DOHH2 (cell line): Measurements from ENCODE around the gene SERHL2.
"Not testable (repeated sequence)": the region's sequence is repeated elsewhere in the genome, so short reads cannot be mapped to it uniquely, and the experiment has no call there.

Experiments used
- H3F3A ChIP-seq: fragments of 200-600 bp; sonication (generic), shearing (Covaris generic); 2 replicates; pipeline ENCODE4 v1.6.0; 2016; ENCODE audit warnings: antibody characterized with exemption, mild to moderate bottlenecking; ENCODE audit not compliant: control insufficient read depth, insufficient read depth
- H3K27ac ChIP-seq: fragments of 200-600 bp; sonication (generic); 2 replicates; pipeline ENCODE4 v1.5.1; 2014; ENCODE audit warnings: low read depth, mild to moderate bottlenecking, low read length, moderate library complexity
- H3K27me3 ChIP-seq: fragments of 200-600 bp; sonication (generic); 2 replicates; pipeline ENCODE4 v1.6.1; 2014; ENCODE audit warnings: mild to moderate bottlenecking, low read length, mixed read lengths; ENCODE audit not compliant: control insufficient read depth
- H3K36me3 ChIP-seq: fragments of 200-600 bp; sonication (generic); 2 replicates; pipeline ENCODE4 v1.6.1; 2014; ENCODE audit warnings: mild to moderate bottlenecking, low read length, moderate library complexity, mixed read lengths; ENCODE audit not compliant: control insufficient read depth
- H3K4me1 ChIP-seq: fragments of 200-600 bp; sonication (generic); 2 replicates; pipeline ENCODE4 v1.6.1; 2014; ENCODE audit warnings: mild to moderate bottlenecking, low read length, mixed read lengths; ENCODE audit not compliant: control insufficient read depth
- H3K4me2 ChIP-seq: fragments of 200-600 bp; sonication (generic); 2 replicates; pipeline ENCODE4 v1.6.0; 2014; ENCODE audit warnings: mild to moderate bottlenecking, low read length, moderate library complexity
- H3K4me3 ChIP-seq: fragments of 200-600 bp; sonication (generic); 2 replicates; pipeline ENCODE4 v1.5.1; 2014; ENCODE audit warnings: mild to moderate bottlenecking, low read length, mixed read lengths
- H3K79me2 ChIP-seq: fragments of 200-600 bp; sonication (generic); 2 replicates; pipeline ENCODE4 v1.6.1; 2014; ENCODE audit warnings: mild to moderate bottlenecking, low read length, mixed read lengths; ENCODE audit not compliant: control insufficient read depth
- H3K9me2 ChIP-seq: fragments of 200-600 bp; sonication (generic); replicated peaks from 2 replicates; pipeline ENCODE4 v1.6.1; 2014; ENCODE audit warnings: mild to moderate bottlenecking, low read length, mixed read lengths; ENCODE audit not compliant: control insufficient read depth
- H3K9me3 ChIP-seq: fragments of 200-600 bp; sonication (generic); 2 replicates; pipeline ENCODE4 v1.6.1; 2014; ENCODE audit warnings: antibody characterized with exemption, low read length, mixed read lengths; ENCODE audit not compliant: control insufficient read depth, insufficient read depth
- H4K20me1 ChIP-seq: fragments of 200-600 bp; sonication (generic); 2 replicates; pipeline ENCODE4 v1.6.0; 2014; ENCODE audit warnings: low read depth, mild to moderate bottlenecking, antibody characterized with exemption, low read length, moderate library complexity; ENCODE audit not compliant: control insufficient read depth, insufficient read depth
- CTCF ChIP-seq: fragments of 200-600 bp; sonication (generic); IDR thresholded peaks from one replicate; pipeline ENCODE4 v1.5.1; 2014; ENCODE audit warnings: antibody characterized with exemption, mild to moderate bottlenecking, low read depth, low read length; ENCODE audit not compliant: poor library complexity, severe bottlenecking
- EZH2phosphoT487 ChIP-seq: fragments of 200-600 bp; sonication (generic); IDR thresholded peaks from 2 replicates; pipeline ENCODE4 v1.6.1; 2017; ENCODE audit warnings: borderline replicate concordance, mild to moderate bottlenecking, antibody characterized with exemption, low read length, moderate library complexity, mixed read lengths

The SERHL2 gene

GRCh38 chr22:42581194-42581761 is 27.5 kb downstream of the SERHL2 start:
- Histone ChIP-seq H3K36me3 (peaks cover 77% of the 10 kb centered on the region), H3K27ac (peak overlapping the region; percentile 79), H3K4me1 (peaks cover 20% of the 10 kb centered on the region), H3K4me3 (peak overlapping the region; percentile 83), H3F3A (peaks cover 15% of the 10 kb centered on the region), H3K4me2 (peak overlapping the region; percentile 80), H3K79me2 (peaks cover 50% of the 10 kb centered on the region)
- not testable (repeated sequence) for H3K9me2 ChIP-seq, H4K20me1 ChIP-seq, H3K9me3 ChIP-seq, H3K27me3 ChIP-seq

DNA sequence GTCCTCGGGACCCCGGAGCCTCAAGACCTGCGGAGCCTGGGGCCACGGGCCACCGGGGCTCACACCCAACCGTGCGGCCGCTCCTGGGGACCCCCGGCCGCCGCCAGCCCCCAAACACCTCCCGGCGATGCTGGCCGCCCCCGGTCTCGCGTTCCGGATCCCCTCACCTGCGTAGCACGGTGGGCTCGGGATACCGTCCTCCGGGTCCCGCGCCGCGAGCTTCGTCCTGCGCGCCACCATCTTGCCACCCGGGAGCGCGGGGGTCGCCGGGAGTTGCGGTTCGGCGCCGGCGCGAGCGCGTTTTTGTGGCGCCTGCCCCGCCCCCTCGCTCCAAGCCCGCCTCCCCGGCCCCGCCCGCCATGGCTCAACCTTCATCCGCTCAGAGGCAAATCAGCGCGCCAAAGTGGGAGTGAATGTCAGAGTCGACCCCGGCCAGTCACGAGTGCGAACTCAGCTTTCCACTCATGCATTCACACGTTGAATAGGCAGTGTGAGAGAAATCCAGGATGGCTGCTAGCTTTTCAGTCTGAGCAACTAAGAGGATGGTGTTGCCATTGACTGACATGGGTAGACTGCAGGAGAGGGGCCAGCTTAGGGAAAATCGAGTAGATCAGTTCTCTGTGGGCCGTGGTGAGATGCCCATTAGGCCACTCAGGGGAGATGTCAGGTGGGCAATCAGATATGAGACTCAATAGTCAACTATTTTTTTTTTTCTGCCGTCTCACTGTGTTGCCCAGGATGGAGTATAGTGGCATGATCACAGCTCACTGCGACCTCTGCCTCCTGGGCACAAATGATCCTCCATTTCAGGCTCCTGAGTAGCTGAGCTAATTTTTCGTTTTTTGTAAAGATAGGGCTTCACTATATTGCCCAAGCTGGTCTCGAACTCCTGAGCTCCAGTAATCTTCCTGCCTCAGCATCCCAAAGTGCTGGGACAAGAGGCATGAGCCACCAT is 28.3 kb downstream of the SERHL2 start:
- peaks cover 50% of the 10 kb centered on the region for H3K79me2 ChIP-seq
- H3K4me1 ChIP-seq = peaks cover 20% of the 10 kb centered on the region
- H3K9me2 ChIP-seq = no peaks in the 10 kb centered on the region
- H3K36me3 ChIP-seq = peaks cover 83% of the 10 kb centered on the region
- H3K9me3 ChIP-seq = no peaks in the 10 kb centered on the region
- TF ChIP-seq EZH2phosphoT487 (no peak), CTCF (no peak)
- H3K4me3 ChIP-seq = peak overlapping the region; percentile 83
- H3K4me2 ChIP-seq = peak overlapping the region; percentile 79
- no peaks in the 10 kb centered on the region for H3K27me3 ChIP-seq
- no peaks in the 10 kb centered on the region for H4K20me1 ChIP-seq
- H3F3A ChIP-seq = peaks cover 15% of the 10 kb centered on the region
- H3K27ac ChIP-seq = peak overlapping the region; percentile 79

- Histone ChIP-seq H3K27me3 (no peaks in the 10 kb centered on the region), H3K36me3 (peaks cover 82% of the 10 kb centered on the region), H3K79me2 (peaks cover 45% of the 10 kb centered on the region), H3K4me3 (peak overlapping the region; percentile 83; the same call in 1 of the 2 replicates), H3F3A (peaks cover 15% of the 10 kb centered on the region), H3K4me2 (peak overlapping the region; percentile 79), H3K27ac (peak overlapping the region; percentile 79), H3K9me2 (no peaks in the 10 kb centered on the region), H4K20me1 (no peaks in the 10 kb centered on the region), H3K9me3 (no peaks in the 10 kb centered on the region), H3K4me1 (peaks cover 26% of the 10 kb centered on the region)
- TF ChIP-seq EZH2phosphoT487 (no peak), CTCF (no peak)
Measured at GRCh38 chr22:42582987-42583386, 29.2 kb downstream of the SERHL2 start.

DNA sequence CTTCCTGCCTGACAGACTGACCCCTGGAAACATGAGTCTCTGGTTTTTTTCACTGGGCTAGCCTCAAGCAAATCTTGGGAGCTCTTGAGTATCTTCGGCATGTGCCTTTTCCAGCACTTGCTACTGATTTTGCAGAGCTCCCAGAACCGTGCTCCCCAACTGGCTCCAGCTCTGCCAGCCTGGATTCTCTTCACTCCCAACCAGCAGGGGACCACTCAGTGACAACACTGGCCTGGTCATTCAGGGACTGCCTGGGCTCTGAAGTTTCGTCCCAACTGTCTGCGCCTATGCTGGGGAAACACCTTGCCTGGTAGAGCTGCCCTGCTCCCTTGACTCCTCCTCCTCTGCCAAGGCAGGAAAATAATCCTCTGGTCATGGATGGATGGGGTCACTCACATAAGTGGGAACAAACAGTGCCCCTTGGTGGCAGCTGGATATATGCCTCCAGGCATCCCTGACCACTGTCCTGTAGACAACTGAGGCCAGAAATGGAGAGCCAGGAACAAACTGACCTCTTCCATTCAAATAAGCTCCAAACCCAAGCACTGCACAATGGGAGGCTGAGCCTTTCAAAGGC is 30.7 kb downstream of the SERHL2 start:
- Histone ChIP-seq H3K4me2 (no peak overlapping the region), H3K4me1 (peaks cover 36% of the 10 kb centered on the region), H3F3A (peaks cover 15% of the 10 kb centered on the region), H3K27me3 (no peaks in the 10 kb centered on the region), H3K79me2 (peaks cover 35% of the 10 kb centered on the region), H3K9me2 (no peaks in the 10 kb centered on the region), H3K9me3 (no peaks in the 10 kb centered on the region), H3K27ac (no peak overlapping the region), H3K36me3 (peaks cover 77% of the 10 kb centered on the region), H4K20me1 (no peaks in the 10 kb centered on the region), H3K4me3 (no peak overlapping the region)
- no peak for TF ChIP-seq EZH2phosphoT487
- TF ChIP-seq CTCF = no peak
